MCF 10A (cell line): ENCODE results near the gene NAIF1. TPM values are rescaled to one million over a fixed set of nuclear protein-coding genes. Genes with fewer than 3 reads are reported as not detected.

Experiments
- BruUV-seq: library from RNA; stranded (reverse); fragments of 400-500 nt; replicated peaks from 2 replicates; lab custom pipeline; 2021; lab: Mats Ljungman, UMichigan
- CTCF ChIA-PET: fragments of 300-600 bp; sonication (Branson Sonifier 250); formaldehyde crosslinking; extraction: SDS; loops from one replicate; lab custom pipeline; 2021; ENCODE audit warnings: antibody characterized with exemption, inconsistent platforms; lab: Yijun Ruan, JAX
- POLR2A ChIA-PET: fragments of 300-600, 350-650 bp; sonication (Branson Sonifier 250); formaldehyde crosslinking; extraction: SDS; loops from one replicate; lab custom pipeline; 2020; ENCODE audit warnings: antibody characterized with exemption, inconsistent platforms; lab: Yijun Ruan, JAX
- DNase-seq: peaks from one replicate; pipeline ENCODE4 v3.0.0-alpha.2; 2018; ENCODE audit not compliant: unreplicated experiment
- H3K27ac Mint-ChIP-seq: one replicate; pipeline ENCODE4 v1.8.0; 2022; ENCODE audit warnings: mild to moderate bottlenecking, low read depth, mixed read lengths; ENCODE audit not compliant: unreplicated experiment
- H3K27me3 Mint-ChIP-seq: one replicate; pipeline ENCODE4 v1.8.0; 2022; ENCODE audit warnings: mixed read lengths; ENCODE audit not compliant: insufficient read depth, unreplicated experiment
- H3K36me3 Mint-ChIP-seq: one replicate; pipeline ENCODE4 v1.8.0; 2022; ENCODE audit warnings: mild to moderate bottlenecking, moderate library complexity, mixed read lengths; ENCODE audit not compliant: insufficient read depth, unreplicated experiment
- H3K4me1 Mint-ChIP-seq: one replicate; pipeline ENCODE4 v1.8.0; 2022; ENCODE audit warnings: mixed read lengths; ENCODE audit not compliant: insufficient read depth, unreplicated experiment
- H3K4me3 Mint-ChIP-seq: one replicate; pipeline ENCODE4 v1.8.0; 2022; ENCODE audit warnings: mild to moderate bottlenecking, moderate library complexity, mixed read lengths; ENCODE audit not compliant: unreplicated experiment
- H3K9me3 Mint-ChIP-seq: one replicate; pipeline ENCODE4 v1.8.0; 2022; ENCODE audit warnings: mixed read lengths; ENCODE audit not compliant: unreplicated experiment
- intact Hi-C: fragments of 100-400 bp; cut with micrococcal nuclease; formaldehyde crosslinking; loops from 2 replicates; pipeline ENCODE4 v1.14.1; 2022
- total RNA-seq: library from RNA; stranded (reverse); gene quantifications from 2 replicates; pipeline ENCODE4 v1.2.3, GENCODE V29; 2022
- TF ChIP-seq, protein P1 (sequence below): fragments of 200-600 bp; IDR thresholded peaks from one replicate; pipeline ENCODE4 v1.8.0; 2022; ENCODE audit warnings: antibody characterized with exemption, mild to moderate bottlenecking; ENCODE audit not compliant: unreplicated experiment

NAIF1 gene
- total RNA-seq, 1 experiment from 2014 or later, result 15.8 TPM

DNA sequence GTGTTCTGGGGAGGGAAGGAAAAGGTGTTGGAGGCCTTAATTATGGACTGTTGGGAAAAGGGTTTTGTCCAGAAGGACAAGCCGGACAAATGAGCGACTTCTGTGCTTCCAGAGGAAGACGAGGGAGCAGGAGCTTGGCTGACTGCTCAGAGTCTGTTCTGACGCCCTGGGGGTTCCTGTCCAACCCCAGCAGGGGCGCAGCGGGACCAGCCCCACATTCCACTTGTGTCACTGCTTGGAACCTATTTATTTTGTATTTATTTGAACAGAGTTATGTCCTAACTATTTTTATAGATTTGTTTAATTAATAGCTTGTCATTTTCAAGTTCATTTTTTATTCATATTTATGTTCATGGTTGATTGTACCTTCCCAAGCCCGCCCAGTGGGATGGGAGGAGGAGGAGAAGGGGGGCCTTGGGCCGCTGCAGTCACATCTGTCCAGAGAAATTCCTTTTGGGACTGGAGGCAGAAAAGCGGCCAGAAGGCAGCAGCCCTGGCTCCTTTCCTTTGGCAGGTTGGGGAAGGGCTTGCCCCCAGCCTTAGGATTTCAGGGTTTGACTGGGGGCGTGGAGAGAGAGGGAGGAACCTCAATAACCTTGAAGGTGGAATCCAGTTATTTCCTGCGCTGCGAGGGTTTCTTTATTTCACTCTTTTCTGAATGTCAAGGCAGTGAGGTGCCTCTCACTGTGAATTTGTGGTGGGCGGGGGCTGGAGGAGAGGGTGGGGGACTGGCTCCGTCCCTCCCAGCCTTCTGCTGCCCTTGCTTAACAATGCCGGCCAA lies 41.3 kb upstream of the NAIF1 start:
- intact Hi-C loops, result no loop called here
- Mint-ChIP-seq H3K4me1 (no peaks in the 10 kb centered on the region), H3K9me3 (no peaks in the 10 kb centered on the region), H3K36me3 (peaks cover 47% of the 10 kb centered on the region), H3K27me3 (no peaks in the 10 kb centered on the region), H3K4me3 (no peak overlapping the region), H3K27ac (no peak overlapping the region)
- TSS peak; percentile 10 for BruUV-seq
- no peak for DNase-seq
- TF ChIP-seq, protein P1, sequence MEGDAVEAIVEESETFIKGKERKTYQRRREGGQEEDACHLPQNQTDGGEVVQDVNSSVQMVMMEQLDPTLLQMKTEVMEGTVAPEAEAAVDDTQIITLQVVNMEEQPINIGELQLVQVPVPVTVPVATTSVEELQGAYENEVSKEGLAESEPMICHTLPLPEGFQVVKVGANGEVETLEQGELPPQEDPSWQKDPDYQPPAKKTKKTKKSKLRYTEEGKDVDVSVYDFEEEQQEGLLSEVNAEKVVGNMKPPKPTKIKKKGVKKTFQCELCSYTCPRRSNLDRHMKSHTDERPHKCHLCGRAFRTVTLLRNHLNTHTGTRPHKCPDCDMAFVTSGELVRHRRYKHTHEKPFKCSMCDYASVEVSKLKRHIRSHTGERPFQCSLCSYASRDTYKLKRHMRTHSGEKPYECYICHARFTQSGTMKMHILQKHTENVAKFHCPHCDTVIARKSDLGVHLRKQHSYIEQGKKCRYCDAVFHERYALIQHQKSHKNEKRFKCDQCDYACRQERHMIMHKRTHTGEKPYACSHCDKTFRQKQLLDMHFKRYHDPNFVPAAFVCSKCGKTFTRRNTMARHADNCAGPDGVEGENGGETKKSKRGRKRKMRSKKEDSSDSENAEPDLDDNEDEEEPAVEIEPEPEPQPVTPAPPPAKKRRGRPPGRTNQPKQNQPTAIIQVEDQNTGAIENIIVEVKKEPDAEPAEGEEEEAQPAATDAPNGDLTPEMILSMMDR, result no peak
- CTCF ChIA-PET, result interaction anchor here (6.6 kb wide), 1 partner anchor 8 kb away, joined by 62 read pairs; no protein-coding TSS in a partner anchor
- POLR2A ChIA-PET, result interaction anchor here (0.7 to 4.5 kb wide), 3 partner anchors 9 to 558 kb away, joined by 3 to 19 read pairs (median 3); no protein-coding TSS in a partner anchor

DNA sequence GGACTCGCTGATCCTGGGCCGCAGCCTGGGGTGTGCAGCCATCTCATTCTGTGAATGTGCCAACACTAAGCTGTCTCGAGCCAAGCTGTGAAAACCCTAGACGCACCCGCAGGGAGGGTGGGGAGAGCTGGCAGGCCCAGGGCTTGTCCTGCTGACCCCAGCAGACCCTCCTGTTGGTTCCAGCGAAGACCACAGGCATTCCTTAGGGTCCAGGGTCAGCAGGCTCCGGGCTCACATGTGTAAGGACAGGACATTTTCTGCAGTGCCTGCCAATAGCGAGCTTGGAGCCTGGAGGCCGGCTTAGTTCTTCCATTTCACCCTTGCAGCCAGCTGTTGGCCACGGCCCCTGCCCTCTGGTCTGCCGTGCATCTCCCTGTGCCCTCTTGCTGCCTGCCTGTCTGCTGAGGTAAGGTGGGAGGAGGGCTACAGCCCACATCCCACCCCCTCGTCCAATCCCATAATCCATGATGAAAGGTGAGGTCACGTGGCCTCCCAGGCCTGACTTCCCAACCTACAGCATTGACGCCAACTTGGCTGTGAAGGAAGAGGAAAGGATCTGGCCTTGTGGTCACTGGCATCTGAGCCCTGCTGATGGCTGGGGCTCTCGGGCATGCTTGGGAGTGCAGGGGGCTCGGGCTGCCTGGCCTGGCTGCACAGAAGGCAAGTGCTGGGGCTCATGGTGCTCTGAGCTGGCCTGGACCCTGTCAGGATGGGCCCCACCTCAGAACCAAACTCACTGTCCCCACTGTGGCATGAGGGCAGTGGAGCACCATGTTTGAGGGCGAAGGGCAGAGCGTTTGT lies 40.5 kb upstream of the NAIF1 start:
- TF ChIP-seq, protein P1, result no peak
- POLR2A ChIA-PET, result interaction anchor here (0.7 to 4.5 kb wide), 3 partner anchors 9 to 557 kb away, joined by 3 to 19 read pairs (median 3); no protein-coding TSS in a partner anchor
- H3K27me3 Mint-ChIP-seq, result no peaks in the 10 kb centered on the region
- BruUV-seq, result no TSS peak
- intact Hi-C loops, result no loop called here
- CTCF ChIA-PET, result interaction anchor here (0.5 to 6.6 kb wide), 3 partner anchors 9 to 744 kb away, joined by 3 to 62 read pairs (median 5); no protein-coding TSS in a partner anchor
- no peak for DNase-seq
- peak overlapping the region; percentile 47 for H3K27ac Mint-ChIP-seq
- peaks cover 52% of the 10 kb centered on the region for H3K36me3 Mint-ChIP-seq
- no peaks in the 10 kb centered on the region for H3K4me1 Mint-ChIP-seq
- no peak overlapping the region for H3K4me3 Mint-ChIP-seq
- H3K9me3 Mint-ChIP-seq, result no peaks in the 10 kb centered on the region

DNA sequence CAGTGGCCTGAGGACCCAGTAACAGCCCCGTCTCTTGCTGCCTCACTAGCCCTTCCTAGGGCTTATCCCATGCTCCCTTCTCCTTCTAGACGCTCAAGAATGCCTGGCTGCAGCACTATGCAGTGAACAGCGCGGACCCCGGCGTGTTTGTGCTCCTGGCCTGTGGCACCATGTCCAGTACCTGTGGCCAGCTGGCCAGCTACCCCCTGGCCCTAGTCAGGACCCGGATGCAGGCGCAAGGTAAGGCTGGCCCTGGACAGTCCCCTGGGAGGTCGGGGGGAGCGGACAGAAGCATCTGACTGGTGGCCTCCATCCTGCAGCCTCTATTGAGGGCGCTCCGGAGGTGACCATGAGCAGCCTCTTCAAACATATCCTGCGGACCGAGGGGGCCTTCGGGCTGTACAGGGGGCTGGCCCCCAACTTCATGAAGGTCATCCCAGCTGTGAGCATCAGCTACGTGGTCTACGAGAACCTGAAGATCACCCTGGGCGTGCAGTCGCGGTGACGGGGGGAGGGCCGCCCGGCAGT lies 39.9 kb upstream of the NAIF1 start:
- intact Hi-C loops, result no loop called here
- ChIA-PET CTCF (interaction anchor here (0.6 to 6.6 kb wide), 4 partner anchors 9 to 744 kb away, joined by 4 to 62 read pairs (median 5); no protein-coding TSS in a partner anchor), POLR2A (interaction anchor here (4.5 kb wide), 1 partner anchor 8 kb away, joined by 19 read pairs; no protein-coding TSS in a partner anchor)
- no TSS peak for BruUV-seq
- Mint-ChIP-seq H3K4me1 (no peaks in the 10 kb centered on the region), H3K4me3 (no peak overlapping the region), H3K27me3 (no peaks in the 10 kb centered on the region), H3K36me3 (peaks cover 55% of the 10 kb centered on the region), H3K9me3 (no peaks in the 10 kb centered on the region), H3K27ac (no peak overlapping the region)
- DNase-seq, result no peak
- TF ChIP-seq, protein P1, result no peak
